ENCODE results near the gene APOBEC4. TPM values are rescaled to one million over a fixed set of nuclear protein-coding genes. Genes with fewer than 3 reads are reported as not detected.
A peak's percentile ranks its signal among the peaks of the same experiment; 100 is the strongest.
"Not testable (repeated sequence)": the region's sequence is repeated elsewhere in the genome, so short reads cannot be mapped to it uniquely, and the experiment has no call there.

The APOBEC4 gene
- total and polyA plus RNA-seq, 2 experiments from 2014 or later = not detected

GRCh38 chr1:183685112-183685713 is 32.1 kb upstream of the APOBEC4 start:
- TF ChIP-seq EZH2 (IDR thresholded peaks at IDR 0.05; ENCODE audit: insufficient read depth, poor library complexity, severe bottlenecking) (no peak), EZH2phosphoT487 (IDR thresholded peaks at IDR 0.05; ENCODE audit: insufficient read depth, low read depth) (no peak)
- in situ Hi-C loops (cut with MboI) = no loop called here
- peaks cover 12% of the 10 kb centered on the region; the same call in 1 of the 2 replicates for H3K79me2 ChIP-seq (ENCODE audit: insufficient read depth)

DNA sequence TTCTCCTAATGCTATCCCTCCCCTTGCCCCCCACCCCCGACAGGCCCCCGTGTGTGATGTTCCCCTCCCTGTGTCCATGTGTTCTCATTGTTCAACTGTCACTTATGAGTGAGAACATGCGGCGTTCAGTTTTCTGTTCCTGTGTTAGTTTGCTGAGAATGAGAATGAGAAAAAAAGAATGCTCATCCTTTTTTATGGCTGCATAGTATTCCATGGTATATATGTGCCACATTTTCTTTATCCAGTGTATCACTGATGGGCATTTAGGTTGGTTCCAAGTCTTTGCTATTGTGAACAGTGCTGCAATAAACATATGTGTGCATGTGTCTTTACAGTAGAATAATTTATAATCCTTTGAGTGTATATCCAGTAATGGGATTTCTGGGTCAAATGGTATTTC is 26.2 kb upstream of the APOBEC4 start:
- H3K9ac ChIP-seq; H3K9me2 ChIP-seq (ENCODE audit: insufficient read depth); H3K4me3 ChIP-seq; in situ Hi-C loops (cut with MboI); H3K9me3 ChIP-seq (ENCODE audit: low read depth); H2AFZ ChIP-seq; H4K20me1 ChIP-seq (ENCODE audit: insufficient read depth); H3K36me3 ChIP-seq (ENCODE audit: low read depth); H3K27ac ChIP-seq; H3K4me2 ChIP-seq (ENCODE audit: unreplicated experiment); DNase-seq; H3K27me3 ChIP-seq (replicated peaks; ENCODE audit: insufficient read depth): not testable (repeated sequence)
- Histone ChIP-seq H3K79me2 (ENCODE audit: insufficient read depth) (peaks cover 22% of the 10 kb centered on the region; the same call in 1 of the 2 replicates), H3K4me1 (ENCODE audit: insufficient read depth) (peaks cover 26% of the 10 kb centered on the region), H3F3A (ENCODE audit: insufficient read depth) (peaks cover 11% of the 10 kb centered on the region)
- whole genome bisulfite sequencing, 2 experiments (ENCODE audit: low coverage in 1 of 2, low lambda C conversion rate in 2 of 2, missing lambda C conversion rate in 2 of 2) = 84 to 92% methylated on average over 4 of the region's 4 CpGs

More at GRCh38 chr1:183685112-183685713, 32.1 kb upstream of the APOBEC4 start:
- Histone ChIP-seq H3K36me3 (ENCODE audit: low read depth) (no peaks in the 10 kb centered on the region), H3F3A (ENCODE audit: insufficient read depth) (no peaks in the 10 kb centered on the region), H3K27me3 (replicated peaks; ENCODE audit: insufficient read depth) (no peaks in the 10 kb centered on the region), H3K9ac (no peak overlapping the region), H3K4me1 (ENCODE audit: insufficient read depth) (no peaks in the 10 kb centered on the region; the same call in 1 of the 2 replicates), H3K27ac (no peak overlapping the region), H3K9me2 (ENCODE audit: insufficient read depth) (no peaks in the 10 kb centered on the region), H4K20me1 (ENCODE audit: insufficient read depth) (no peaks in the 10 kb centered on the region), H3K9me3 (ENCODE audit: low read depth) (no peaks in the 10 kb centered on the region), H3K4me2 (ENCODE audit: unreplicated experiment) (no peak overlapping the region), H2AFZ (no peak overlapping the region), H3K4me3 (no peak overlapping the region)
- peak; percentile 81 for DNase-seq
- 3 to 6% methylated on average over 3 of the region's 3 CpGs for WGBS, 2 experiments (ENCODE audit: low coverage in 1 of 2, low lambda C conversion rate in 2 of 2, missing lambda C conversion rate in 2 of 2)

GRCh38 chr1:183678819-183679218 is 25.7 kb upstream of the APOBEC4 start:
- 91 to 92% methylated on average over 3 of the region's 3 CpGs for WGBS, 2 experiments (ENCODE audit: low coverage in 1 of 2, low lambda C conversion rate in 2 of 2, missing lambda C conversion rate in 2 of 2)
- no peak for TF ChIP-seq EZH2phosphoT487 (IDR thresholded peaks at IDR 0.05; ENCODE audit: insufficient read depth, low read depth)
- no peak for TF ChIP-seq EZH2 (IDR thresholded peaks at IDR 0.05; ENCODE audit: insufficient read depth, poor library complexity, severe bottlenecking)

GRCh38 chr1:183676586-183677189 is 23.6 kb upstream of the APOBEC4 start:
- Histone ChIP-seq H3K36me3 (ENCODE audit: low read depth) (no peaks in the 10 kb centered on the region), H3K27me3 (replicated peaks; ENCODE audit: insufficient read depth) (no peaks in the 10 kb centered on the region), H3K79me2 (ENCODE audit: insufficient read depth) (peaks cover 10% of the 10 kb centered on the region; the same call in 1 of the 2 replicates), H3K4me1 (ENCODE audit: insufficient read depth) (peaks cover 34% of the 10 kb centered on the region), H2AFZ (no peak overlapping the region), H4K20me1 (ENCODE audit: insufficient read depth) (no peaks in the 10 kb centered on the region), H3K9ac (no peak overlapping the region; the same call in 1 of the 2 replicates), H3K27ac (peak overlapping the region; percentile 8; the same call in 1 of the 2 replicates), H3K4me3 (no peak overlapping the region), H3F3A (ENCODE audit: insufficient read depth) (peaks cover 11% of the 10 kb centered on the region), H3K9me3 (ENCODE audit: low read depth) (no peaks in the 10 kb centered on the region), H3K9me2 (ENCODE audit: insufficient read depth) (no peaks in the 10 kb centered on the region), H3K4me2 (ENCODE audit: unreplicated experiment) (peak overlapping the region; percentile 46)
- WGBS, 2 experiments (ENCODE audit: low coverage in 1 of 2, low lambda C conversion rate in 2 of 2, missing lambda C conversion rate in 2 of 2) = 4 to 6% methylated on average over 2 of the region's 2 CpGs
- in situ Hi-C loops (cut with MboI) = no loop called here
- DNase-seq = peak; percentile 94
- no peak for TF ChIP-seq EZH2phosphoT487 (IDR thresholded peaks at IDR 0.05; ENCODE audit: insufficient read depth, low read depth)
- no peak for TF ChIP-seq EZH2 (IDR thresholded peaks at IDR 0.05; ENCODE audit: insufficient read depth, poor library complexity, severe bottlenecking)

More at GRCh38 chr1:183678819-183679218, 25.7 kb upstream of the APOBEC4 start:
- H3K27me3 ChIP-seq (replicated peaks; ENCODE audit: insufficient read depth) = no peaks in the 10 kb centered on the region
- no peaks in the 10 kb centered on the region for H3K9me3 ChIP-seq (ENCODE audit: low read depth)
- peaks cover 31% of the 10 kb centered on the region for H3K4me1 ChIP-seq (ENCODE audit: insufficient read depth)
- no peak overlapping the region for H3K9ac ChIP-seq
- H2AFZ ChIP-seq = no peak overlapping the region
- no peaks in the 10 kb centered on the region for H4K20me1 ChIP-seq (ENCODE audit: insufficient read depth)
- peaks cover 11% of the 10 kb centered on the region for H3F3A ChIP-seq (ENCODE audit: insufficient read depth)
- DNase-seq = no peak
- no peaks in the 10 kb centered on the region for H3K36me3 ChIP-seq (ENCODE audit: low read depth)
- H3K79me2 ChIP-seq (ENCODE audit: insufficient read depth) = peaks cover 22% of the 10 kb centered on the region; the same call in 1 of the 2 replicates
- H3K4me2 ChIP-seq (ENCODE audit: unreplicated experiment) = no peak overlapping the region
- in situ Hi-C loops (cut with MboI) = no loop called here
- H3K27ac ChIP-seq = no peak overlapping the region
- no peak overlapping the region for H3K4me3 ChIP-seq
- H3K9me2 ChIP-seq (ENCODE audit: insufficient read depth) = no peaks in the 10 kb centered on the region
